GM08714 (cell line): ENCODE results near the gene VDR.

ENCODE experiments used
- H3K4me3 ChIP-seq: fragments of 200-500 bp; sonication (Bioruptor generic); 2 replicates; pipeline ENCODE4 v1.5.1; 2014; ENCODE audit warnings: mild to moderate bottlenecking, low read length, inconsistent platforms
- ZNF274 ChIP-seq: IDR thresholded peaks from 2 replicates; pipeline ENCODE4 v1.6.1; 2012; ENCODE audit warnings: mild to moderate bottlenecking, low read depth, low read length

VDR gene

DNA sequence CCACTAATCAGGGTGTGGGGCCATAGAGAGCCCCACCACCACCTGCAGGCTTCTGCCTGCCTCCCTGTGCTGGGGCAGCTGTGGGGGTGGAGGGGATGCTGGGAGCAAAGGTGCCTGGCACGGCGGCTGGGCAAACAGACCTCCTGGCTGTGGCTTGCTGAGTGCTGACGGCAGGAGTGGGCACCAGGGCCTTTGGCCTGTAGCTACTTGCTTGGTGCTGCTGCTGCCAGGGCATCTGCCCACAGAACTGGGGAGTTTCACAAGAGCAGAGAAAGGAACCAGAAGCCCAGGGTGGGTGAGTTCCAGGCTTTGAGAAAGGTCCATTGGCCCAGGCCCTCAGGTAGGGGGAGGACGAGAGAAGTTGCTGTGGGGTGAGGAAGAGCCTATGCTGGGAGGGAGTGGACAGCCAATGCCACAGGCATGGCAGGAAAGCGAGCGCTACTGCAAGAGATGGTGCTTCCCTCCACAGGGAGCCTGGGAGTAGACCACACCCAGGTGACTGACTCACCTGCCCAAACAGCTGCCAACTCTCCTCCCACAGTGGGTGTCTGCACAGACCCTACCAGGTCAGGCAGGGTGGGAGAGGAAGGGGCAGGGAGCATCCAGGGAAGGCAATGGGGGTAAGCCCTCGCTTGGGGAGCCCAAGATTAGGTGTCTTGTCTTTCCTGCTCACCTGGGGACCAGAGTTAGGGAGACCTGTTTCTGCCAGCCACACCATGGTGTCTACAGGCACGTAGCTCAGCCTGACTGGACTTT, 46.1 kb downstream of the VDR start:
- TF ChIP-seq ZNF274 = no peak

DNA sequence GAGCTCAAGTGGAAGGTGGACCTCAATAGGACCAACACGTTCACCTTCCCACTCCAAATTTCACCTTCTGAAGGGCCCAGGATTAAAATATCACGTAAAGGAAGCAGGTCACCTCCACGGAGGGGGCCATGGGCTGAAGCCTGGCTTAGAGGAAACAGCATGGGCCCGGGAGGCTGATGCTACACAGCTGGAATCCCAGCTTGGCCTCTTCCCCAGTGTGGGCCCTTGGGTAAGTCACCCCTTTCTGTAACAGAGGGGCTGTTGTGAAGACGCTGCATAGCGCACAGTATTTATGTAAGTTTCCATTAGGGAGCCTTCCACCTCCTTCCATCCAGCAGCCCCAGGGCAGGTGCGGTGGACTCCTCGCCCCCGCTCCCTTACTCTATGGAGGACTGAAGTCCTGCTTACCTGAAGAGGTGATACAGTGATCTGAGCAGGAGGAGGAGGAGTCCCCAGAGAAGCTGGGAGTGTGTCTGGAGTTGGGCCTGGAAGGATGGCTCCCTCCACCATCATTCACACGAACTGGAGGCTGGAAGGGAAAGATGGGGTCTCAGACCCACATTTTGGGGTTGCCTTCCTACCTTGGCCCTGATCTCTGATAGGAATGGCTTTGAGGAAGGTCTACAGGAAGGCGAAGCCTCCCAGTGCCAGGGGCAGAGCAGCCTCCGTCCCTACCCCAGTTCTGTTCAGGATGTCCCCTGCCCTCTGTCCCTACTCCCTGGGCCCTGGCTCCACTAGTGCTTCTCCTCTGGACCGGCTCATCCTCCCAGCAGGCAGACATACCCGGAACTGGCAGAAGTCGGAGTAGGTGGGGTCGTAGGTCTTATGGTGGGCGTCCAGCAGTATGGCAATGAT, 47.8 kb downstream of the VDR start:
- H3K4me3 ChIP-seq = no peak overlapping the region
- TF ChIP-seq ZNF274 = no peak

More for the DNA sequence above, 46.1 kb downstream of the VDR start:
- H3K4me3 ChIP-seq = no peak overlapping the region

DNA sequence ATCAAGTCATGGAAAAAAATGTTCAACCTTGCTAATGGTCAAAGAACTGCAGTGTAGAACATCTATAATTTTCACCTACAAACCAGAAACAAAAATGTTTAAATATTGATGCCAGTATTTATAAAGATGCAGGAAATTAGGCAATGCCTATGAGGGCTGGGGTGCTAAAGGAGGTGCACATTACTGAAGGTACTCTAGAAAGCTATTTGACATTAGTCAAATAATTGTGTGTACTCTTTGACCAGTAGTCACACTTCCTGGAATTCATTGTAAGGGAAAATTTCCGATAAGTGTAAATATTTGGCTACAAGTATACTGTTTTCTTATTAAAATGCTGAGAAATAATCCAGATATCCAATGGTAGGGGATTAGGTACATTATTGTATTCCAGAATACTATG, 48.7 kb downstream of the VDR start:
- no peak overlapping the region for H3K4me3 ChIP-seq
- TF ChIP-seq ZNF274 = no peak

DNA sequence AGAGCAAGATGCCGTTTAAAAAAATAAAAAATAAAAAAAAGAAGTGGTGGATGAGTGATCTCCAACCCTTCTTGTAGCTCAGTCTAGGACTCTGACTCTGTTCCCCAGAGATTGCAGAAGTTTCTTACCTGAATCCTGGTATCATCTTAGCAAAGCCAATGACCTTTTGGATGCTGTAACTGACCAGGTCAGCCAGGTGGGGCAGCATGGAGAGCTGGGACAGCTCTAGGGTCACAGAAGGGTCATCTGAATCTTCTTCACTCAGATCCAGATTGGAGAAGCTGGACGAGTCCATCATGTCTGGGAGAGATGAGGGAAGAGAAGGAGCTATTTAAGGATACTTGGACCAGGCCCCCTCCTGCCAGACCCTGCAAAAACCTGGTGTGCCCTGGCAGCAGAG, 49.3 kb downstream of the VDR start:
- no peak for TF ChIP-seq ZNF274
- no peak overlapping the region for H3K4me3 ChIP-seq

DNA sequence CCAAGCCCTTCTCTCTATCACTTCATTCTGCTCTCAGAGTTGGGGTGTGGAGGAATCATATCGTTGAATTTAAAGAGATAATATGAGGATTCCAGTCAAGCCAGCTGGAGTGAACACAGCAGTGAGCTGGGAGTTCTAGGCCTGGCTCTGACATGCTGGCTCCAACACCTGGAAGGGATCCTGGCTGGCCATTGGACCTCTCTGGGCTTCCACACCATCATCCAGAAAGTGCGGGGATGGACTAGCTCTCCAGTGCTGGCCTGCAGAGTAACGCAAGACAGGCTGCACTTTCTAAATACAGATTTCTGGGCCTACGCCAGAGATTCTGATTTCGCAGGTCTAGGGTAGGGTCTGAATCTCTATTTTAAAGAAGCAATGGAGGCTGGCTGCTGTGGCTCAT, 50.3 kb downstream of the VDR start:
- H3K4me3 ChIP-seq = no peak overlapping the region
- no peak for TF ChIP-seq ZNF274

DNA sequence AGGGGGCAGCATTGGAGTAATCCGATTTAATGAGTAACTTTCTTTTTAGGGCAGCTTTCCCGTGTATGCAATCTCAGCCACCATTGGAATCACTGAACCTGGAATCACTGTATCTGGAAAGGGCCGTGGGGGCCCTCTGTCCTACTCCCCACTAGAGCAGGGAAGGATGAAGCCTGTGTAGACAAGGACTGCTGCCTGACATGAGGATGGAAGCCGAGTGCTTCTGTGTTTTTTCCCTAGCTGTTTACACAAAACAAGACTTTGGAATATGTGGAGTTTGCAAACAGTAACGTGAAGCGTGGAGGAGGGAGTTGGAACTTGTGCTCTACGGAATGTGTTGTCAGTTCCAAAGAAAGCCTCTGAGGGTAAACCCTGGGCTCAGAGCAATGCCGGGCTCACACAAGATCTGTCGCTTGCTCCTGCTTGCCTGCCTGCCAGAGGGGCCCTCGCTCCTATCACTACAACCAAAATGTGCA, 52.7 kb downstream of the VDR start:
- no peak for TF ChIP-seq ZNF274
- H3K4me3 ChIP-seq = no peak overlapping the region

DNA sequence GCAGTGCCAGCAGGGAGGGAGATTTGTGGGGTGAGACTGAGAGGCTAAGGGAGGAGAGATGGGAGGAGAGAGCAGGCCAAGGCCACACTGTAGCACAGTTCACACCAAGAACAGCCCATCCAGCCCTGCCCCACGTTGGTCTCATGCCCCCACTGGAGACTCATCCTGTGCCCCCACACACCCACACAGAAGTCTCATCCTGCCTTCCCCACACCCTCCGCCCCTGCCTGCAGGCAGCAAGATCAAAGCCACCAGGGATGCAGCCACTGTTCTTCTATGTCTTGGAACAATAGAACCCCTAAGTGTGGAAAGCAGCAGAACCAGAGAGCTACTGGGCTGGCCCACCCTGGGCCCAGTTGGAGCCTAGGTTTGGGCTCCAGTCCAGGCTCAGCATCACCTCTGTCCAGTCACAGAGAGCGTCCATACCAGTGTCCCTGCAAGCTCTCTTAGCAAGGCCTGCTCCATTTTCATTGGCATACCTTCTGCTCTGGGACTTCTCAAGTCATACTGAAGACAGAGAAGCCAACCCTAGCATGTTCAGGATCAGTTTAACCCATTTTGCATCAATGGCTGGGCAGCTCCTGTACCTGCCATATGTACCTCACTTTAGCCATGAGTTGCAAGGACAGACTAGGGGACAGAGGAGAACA, 53.4 kb downstream of the VDR start:
- no peak for TF ChIP-seq ZNF274
- H3K4me3 ChIP-seq = no peak overlapping the region

DNA sequence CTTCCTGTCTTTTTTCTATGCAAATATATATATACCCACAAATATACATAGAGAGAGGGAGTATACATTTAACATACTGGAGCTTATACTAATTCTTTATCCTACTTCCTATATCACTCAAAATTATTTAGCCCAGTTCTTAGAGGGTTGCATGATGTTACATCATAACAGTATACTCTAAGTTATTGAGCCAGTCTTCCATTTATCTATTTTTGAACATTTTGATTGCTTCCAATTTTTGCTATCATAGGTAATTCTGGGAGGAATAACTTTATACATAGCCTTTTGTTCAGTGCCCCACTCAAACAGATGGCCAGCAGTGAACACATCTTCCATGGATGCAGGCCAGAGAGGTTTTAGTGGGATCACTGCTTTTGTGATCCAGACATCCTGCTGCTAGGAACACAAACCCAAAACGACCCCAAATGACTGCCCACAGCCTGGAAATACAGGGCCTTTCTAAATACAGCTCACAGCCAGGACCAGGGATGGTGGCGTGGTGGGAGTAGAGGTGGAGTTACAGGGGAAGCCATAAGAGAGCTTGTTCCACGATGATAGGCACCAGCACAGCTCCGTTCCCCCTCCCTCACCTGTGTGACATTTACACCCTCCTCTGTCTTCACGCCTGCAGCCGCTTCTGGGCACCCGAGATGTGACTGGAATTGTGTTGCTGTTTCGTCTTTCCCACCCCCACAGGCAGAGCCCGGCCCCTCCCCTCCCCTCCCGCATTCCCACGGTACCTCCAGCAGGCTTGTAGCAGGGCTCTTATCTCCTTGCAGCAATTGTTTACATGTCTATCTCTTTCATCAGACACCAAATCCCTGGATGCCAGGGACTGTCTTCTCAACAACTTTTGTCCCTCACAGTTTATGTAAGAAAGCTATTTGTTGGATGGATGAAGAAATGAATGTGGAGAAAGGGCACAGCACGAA, 54.4 kb downstream of the VDR start:
- H3K4me3 ChIP-seq = no peak overlapping the region
- no peak for TF ChIP-seq ZNF274

DNA sequence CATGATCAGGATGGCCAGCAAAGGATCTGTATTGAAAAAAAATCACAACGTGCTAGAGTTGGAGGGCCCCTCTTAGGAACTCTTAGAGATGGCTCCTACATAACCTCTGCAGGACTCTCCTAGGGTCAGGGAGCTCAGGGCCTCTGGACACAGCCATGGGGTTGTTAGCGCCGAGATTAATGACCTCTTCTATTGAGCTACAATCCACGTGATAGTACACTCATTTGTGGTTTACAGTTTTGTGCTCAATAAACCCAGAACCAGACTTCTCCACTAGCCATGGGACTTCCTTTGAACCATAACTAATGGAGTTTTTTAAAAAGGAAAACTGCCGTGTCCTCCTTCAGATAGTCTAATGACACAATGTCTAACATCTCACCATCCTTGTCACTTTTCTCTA, 55.5 kb downstream of the VDR start:
- no peak for TF ChIP-seq ZNF274
- no peak overlapping the region for H3K4me3 ChIP-seq

DNA sequence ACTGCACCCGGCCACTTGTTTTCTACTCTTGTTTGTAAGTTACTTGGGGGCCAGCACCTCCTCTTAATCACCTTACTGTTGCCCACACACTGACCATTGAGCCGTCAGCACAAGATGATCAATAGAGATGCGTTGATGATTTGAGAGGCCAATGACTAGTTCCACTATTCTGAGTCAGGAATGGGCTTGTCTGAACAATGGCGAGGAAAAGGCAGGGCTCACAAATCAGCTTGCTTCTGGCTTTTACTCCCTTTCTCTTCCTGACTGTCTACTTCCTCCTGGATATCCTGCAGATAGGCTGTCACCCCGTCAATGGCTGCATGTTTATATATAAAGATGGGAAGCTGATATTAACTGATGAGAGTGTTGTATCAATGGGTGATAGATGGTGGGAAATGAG, 55.9 kb downstream of the VDR start:
- no peak for TF ChIP-seq ZNF274

DNA sequence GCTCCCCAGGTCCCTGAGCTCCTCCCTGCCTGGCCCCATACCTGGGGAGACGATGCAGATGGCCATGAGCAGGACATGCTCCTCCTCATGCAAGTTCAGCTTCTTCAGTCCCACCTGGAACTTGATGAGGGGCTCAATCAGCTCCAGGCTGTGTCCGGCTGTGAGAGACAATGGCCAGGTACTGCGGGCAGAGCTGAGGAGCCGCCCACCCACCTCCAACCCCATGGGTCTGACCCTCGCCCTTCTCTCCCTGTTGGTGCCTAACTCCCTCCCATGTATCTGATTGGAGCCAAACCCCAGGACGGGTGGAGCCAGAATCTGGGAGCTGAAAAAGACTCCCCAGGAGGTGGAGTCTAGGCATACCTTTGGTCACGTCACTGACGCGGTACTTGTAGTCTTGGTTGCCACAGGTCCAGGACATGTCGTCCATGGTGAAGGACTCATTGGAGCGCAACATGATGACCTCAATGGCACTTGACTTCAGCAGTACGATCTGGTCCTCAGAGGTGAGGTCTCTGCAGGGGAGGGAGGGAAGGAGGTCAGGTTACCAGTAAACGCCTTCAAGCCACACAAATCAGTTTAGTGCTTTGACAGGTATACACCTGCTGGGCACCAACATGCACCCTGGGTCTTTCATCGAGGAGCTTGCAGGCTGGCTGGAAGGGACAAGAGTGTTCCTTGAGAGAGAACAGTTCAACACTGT, 58.3 kb downstream of the VDR start:
- no peak for TF ChIP-seq ZNF274

More for the DNA sequence above, 55.9 kb downstream of the VDR start:
- H3K4me3 ChIP-seq = no peak overlapping the region

DNA sequence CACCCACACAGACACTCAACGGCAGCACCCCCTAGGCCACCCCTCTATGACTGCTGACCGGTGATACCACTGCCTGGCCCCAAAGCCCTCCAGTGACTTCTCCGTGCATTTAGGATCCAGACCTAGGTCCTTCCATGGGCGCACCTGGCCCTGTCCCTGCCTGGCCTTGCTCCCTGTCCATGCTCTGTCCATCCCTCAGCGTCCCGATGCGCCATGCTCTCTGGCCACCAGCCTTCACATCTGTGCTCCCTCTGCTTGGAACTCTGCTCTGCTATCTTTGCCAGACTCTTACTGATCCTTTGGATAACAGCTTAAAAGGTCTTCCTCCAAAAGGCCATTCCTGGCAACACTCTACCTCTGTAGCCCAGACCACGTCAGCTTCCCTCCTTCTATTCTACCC, 59.7 kb downstream of the VDR start:
- no peak overlapping the region for H3K4me3 ChIP-seq
- no peak for TF ChIP-seq ZNF274

More for the DNA sequence above, 58.3 kb downstream of the VDR start:
- no peak overlapping the region for H3K4me3 ChIP-seq
